ENCODE results near the gene ATP11B. TPM values are rescaled to one million over a fixed set of nuclear protein-coding genes. Genes with fewer than 3 reads are reported as not detected.

Gene ATP11B
- total and polyA plus RNA-seq, 2 experiments from 2014 or later: 5.8 to 24.7 TPM

GRCh38 chr3:182811269-182811596 lies 17.9 kb downstream of the ATP11B start:
- no peaks in the 10 kb centered on the region for H3K36me3 ChIP-seq (ENCODE audit: insufficient read depth)
- no peaks in the 10 kb centered on the region for H4K20me1 ChIP-seq (replicated peaks; ENCODE audit: insufficient read depth)
- H3K4me1 ChIP-seq (ENCODE audit: insufficient read depth): no peaks in the 10 kb centered on the region
- H3K9me2 ChIP-seq (ENCODE audit: insufficient read depth): no peaks in the 10 kb centered on the region
- no peaks in the 10 kb centered on the region for H3K27me3 ChIP-seq (ENCODE audit: insufficient read depth)
- H3K4me3 ChIP-seq: no peak overlapping the region
- Mint-ChIP-seq H3K9me3 (no peaks in the 10 kb centered on the region), H3K27ac (no peak overlapping the region), H3K4me3 (no peak overlapping the region), H3K27me3 (ENCODE audit: insufficient read depth, low read depth, poor library complexity) (peaks cover 2% of the 10 kb centered on the region), H3K4me1 (peaks cover 7% of the 10 kb centered on the region; the same call in 2 of the 3 replicates), H3K36me3 (ENCODE audit: low read depth) (no peaks in the 10 kb centered on the region)
- TF ChIP-seq ZNF114 (CRISPR knock-in tag; IDR thresholded peaks at IDR 0.05): no peak
- TF ChIP-seq POLR2AphosphoS5 (IDR thresholded peaks at IDR 0.05; ENCODE audit: low read depth): no peak
- TF ChIP-seq ZNF462 (CRISPR knock-in tag; IDR thresholded peaks at IDR 0.05): no peak
- TF ChIP-seq ETS1 (IDR thresholded peaks at IDR 0.05): no peak
- TF ChIP-seq JUNB (IDR thresholded peaks at IDR 0.05; ENCODE audit: unreplicated experiment): no peak
- TF ChIP-seq EZH2phosphoT487 (IDR thresholded peaks at IDR 0.05; ENCODE audit: unreplicated experiment): no peak
- TF ChIP-seq CREB1 (CRISPR knock-in tag; IDR thresholded peaks at IDR 0.05; ENCODE audit: low read depth): no peak
- no peak for TF ChIP-seq EZH2 (IDR thresholded peaks at IDR 0.05; ENCODE audit: low read depth, unreplicated experiment)
- no peak for TF ChIP-seq REST (IDR thresholded peaks at IDR 0.05; ENCODE audit: unreplicated experiment)
- no peak for TF ChIP-seq CTCF (conservative IDR thresholded peaks at IDR 0.05; ENCODE audit: low read depth in 2 of 2)
- TF ChIP-seq STAT1 (IDR thresholded peaks at IDR 0.05; ENCODE audit: unreplicated experiment): no peak
- TF ChIP-seq NANOG (IDR thresholded peaks at IDR 0.05; ENCODE audit: borderline replicate concordance): no peak
- TF ChIP-seq ZNF331 (CRISPR knock-in tag; IDR thresholded peaks at IDR 0.05; ENCODE audit: low read depth): no peak
- ATAC-seq (no peak), DNase-seq (ENCODE audit: low spot score) (no peak)
- no peak overlapping the region for H3K27ac ChIP-seq (ENCODE audit: low read depth)
- no peak overlapping the region for H3K4me2 ChIP-seq
- peaks cover 5% of the 10 kb centered on the region for H3K79me2 ChIP-seq (replicated peaks; ENCODE audit: insufficient read depth)
- H2AFZ ChIP-seq: no peak overlapping the region
- no peaks in the 10 kb centered on the region for H3F3A ChIP-seq (replicated peaks; ENCODE audit: low read depth)
